ENCODE measurements around the gene GRM1. TPM values are rescaled to one million over a fixed set of nuclear protein-coding genes. Genes with fewer than 3 reads are reported as not detected.

Gene GRM1
- polyA plus RNA-seq, 3 donors = not detected

- Histone ChIP-seq H3K4me3 (replicated peaks in 1 of 3; ENCODE audit: low read depth in 2 of 3, low read length in 3 of 3) (no peak overlapping the region), H3K27ac (ENCODE audit: low read depth in 1 of 2, low read length in 2 of 2) (no peak overlapping the region), H3K79me2 (ENCODE audit: insufficient read depth, low read length) (no peaks in the 10 kb centered on the region), H4K20me1 (ENCODE audit: insufficient read depth, low read length) (no peaks in the 10 kb centered on the region), H3K36me3 (replicated peaks in 1 of 2; ENCODE audit: control insufficient read depth in 1 of 2, insufficient read depth in 2 of 2, low read length in 2 of 2) (no peaks in the 10 kb centered on the region), H3K4me2 (replicated peaks; ENCODE audit: extremely low read depth, low read length, poor library complexity, severe bottlenecking) (no peak overlapping the region), H3K9ac (ENCODE audit: insufficient read depth, low read length, poor library complexity, severe bottlenecking) (no peak overlapping the region), H3K4me1 (ENCODE audit: control insufficient read depth in 1 of 2, insufficient read depth in 2 of 2, low read length in 2 of 2) (no peaks in the 10 kb centered on the region), H2AFZ (ENCODE audit: insufficient read depth, low read depth, low read length, poor library complexity, severe bottlenecking) (no peak overlapping the region), H3K27me3 (ENCODE audit: control insufficient read depth in 2 of 2, insufficient read depth in 2 of 2, low read length in 2 of 2) (no peaks in the 10 kb centered on the region), H3K9me3 (replicated peaks in 1 of 2; ENCODE audit: control insufficient read depth in 1 of 2, insufficient read depth in 1 of 2, low read length in 2 of 2) (no peaks in the 10 kb centered on the region)
- no peak for DNase-seq
- Mint-ChIP-seq H3K4me1 (peaks cover 3% of the 10 kb centered on the region), H3K4me3 (no peak overlapping the region), H3K9me3 (peaks cover 0 to 2% (median 0%) of the 10 kb centered on the region in 7 donors), H3K27me3 (ENCODE audit: low read depth in 3 of 3) (peaks cover 0 to 3% (median 0%) of the 10 kb centered on the region in 3 donors), H3K36me3 (no peaks in the 10 kb centered on the region), H3K27ac (no peak overlapping the region)
- intact Hi-C loops (cut with micrococcal nuclease) = no loop called here
- no CpG with 5 or more reads among the region's 4 CpGs for whole genome bisulfite sequencing (ENCODE audit: insufficient coverage)
- TF ChIP-seq CTCF (IDR thresholded peaks at IDR 0.05) = no peak
These were observed 181.7 kb downstream of the GRM1 start for GRCh38 chr6:146210406-146211083.

GRCh38 chr6:146211646-146212045 is 182.8 kb downstream of the GRM1 start:
- Histone ChIP-seq H3K4me1 (ENCODE audit: control insufficient read depth in 1 of 2, insufficient read depth in 2 of 2, low read length in 2 of 2) (no peaks in the 10 kb centered on the region), H3K36me3 (replicated peaks in 1 of 2; ENCODE audit: control insufficient read depth in 1 of 2, insufficient read depth in 2 of 2, low read length in 2 of 2) (no peaks in the 10 kb centered on the region), H4K20me1 (ENCODE audit: insufficient read depth, low read length) (no peaks in the 10 kb centered on the region), H3K9ac (ENCODE audit: insufficient read depth, low read length, poor library complexity, severe bottlenecking) (no peak overlapping the region), H3K27ac (ENCODE audit: low read depth in 1 of 2, low read length in 2 of 2) (no peak overlapping the region), H3K9me3 (replicated peaks in 1 of 2; ENCODE audit: control insufficient read depth in 1 of 2, insufficient read depth in 1 of 2, low read length in 2 of 2) (no peaks in the 10 kb centered on the region), H2AFZ (ENCODE audit: insufficient read depth, low read depth, low read length, poor library complexity, severe bottlenecking) (no peak overlapping the region), H3K27me3 (ENCODE audit: control insufficient read depth in 2 of 2, insufficient read depth in 2 of 2, low read length in 2 of 2) (no peaks in the 10 kb centered on the region), H3K4me2 (replicated peaks; ENCODE audit: extremely low read depth, low read length, poor library complexity, severe bottlenecking) (no peak overlapping the region), H3K4me3 (replicated peaks in 1 of 3; ENCODE audit: low read depth in 2 of 3, low read length in 3 of 3) (no peak overlapping the region), H3K79me2 (ENCODE audit: insufficient read depth, low read length) (no peaks in the 10 kb centered on the region)
- peaks cover 0 to 3% (median 0%) of the 10 kb centered on the region in 3 donors for H3K27me3 Mint-ChIP-seq (ENCODE audit: low read depth in 3 of 3)
- H3K4me3 Mint-ChIP-seq = no peak overlapping the region
- H3K4me1 Mint-ChIP-seq = peaks cover 3% of the 10 kb centered on the region
- no peak overlapping the region for H3K27ac Mint-ChIP-seq
- DNase-seq = no peak
- peaks cover 0 to 2% (median 0%) of the 10 kb centered on the region in 7 donors for H3K9me3 Mint-ChIP-seq
- intact Hi-C loops (cut with micrococcal nuclease) = no loop called here
- 70% methylated on average over 2 of the region's 2 CpGs for WGBS (ENCODE audit: insufficient coverage)
- H3K36me3 Mint-ChIP-seq = no peaks in the 10 kb centered on the region
- TF ChIP-seq CTCF (IDR thresholded peaks at IDR 0.05) = no peak

Measured in CD14-positive monocyte (primary cell).